Measurements from ENCODE around the gene POMT2. TPM values are rescaled to one million over a fixed set of nuclear protein-coding genes. Genes with fewer than 3 reads are reported as not detected.

Gene POMT2
- total RNA-seq, 2 donors from 2014 or later: 13.0 to 37.7 TPM

- no peak for DNase-seq
- intact Hi-C loops (cut with DNase I): no loop called here
- H3K9me3 ChIP-seq: no peaks in the 10 kb centered on the region
- H3K4me3 ChIP-seq: no peak overlapping the region
- peaks cover 15% of the 10 kb centered on the region for H3K27me3 ChIP-seq
- H3K27ac ChIP-seq: no peak overlapping the region
- no peak for TF ChIP-seq CTCF (IDR thresholded peaks at IDR 0.05)
- H3K9ac ChIP-seq (ENCODE audit: low read depth in 2 of 2, low read length in 2 of 2): no peak overlapping the region
- no peaks in the 10 kb centered on the region for H3K4me1 ChIP-seq
- H3K36me3 ChIP-seq: no peaks in the 10 kb centered on the region
Observed at GRCh38 chr14:77273796-77274195, 46.9 kb downstream of the POMT2 start.

- H3K9ac ChIP-seq (ENCODE audit: low read depth in 2 of 2, low read length in 2 of 2): no peak overlapping the region
- H3K9me3 ChIP-seq: no peaks in the 10 kb centered on the region
- no peaks in the 10 kb centered on the region for H3K36me3 ChIP-seq
- no peak overlapping the region for H3K4me3 ChIP-seq
- H3K27ac ChIP-seq: no peak overlapping the region
- peaks cover 15% of the 10 kb centered on the region for H3K27me3 ChIP-seq
- no peak for DNase-seq
- intact Hi-C loops (cut with DNase I): no loop called here
- H3K4me1 ChIP-seq: no peaks in the 10 kb centered on the region
- TF ChIP-seq CTCF (IDR thresholded peaks at IDR 0.05): no peak
Observed at GRCh38 chr14:77272261-77272660, 48.4 kb downstream of the POMT2 start.

GRCh38 chr14:77271113-77271710 lies 49.5 kb downstream of the POMT2 start, which contains the start of gene NGB:
Gene NGB, minus strand, starts transcription at chr14:77271206. Its CDS starts 269 bp downstream, at chr14:77270937.
- no peak within 1 kb of the TSS for H3K4me3 ChIP-seq
- H3K9ac ChIP-seq (ENCODE audit: low read depth in 2 of 2, low read length in 2 of 2): no peak within 1 kb of the TSS
- no peaks in the 10 kb centered on the region for H3K36me3 ChIP-seq
- no peaks in the 10 kb centered on the region for H3K9me3 ChIP-seq
- DNase-seq: no peak
- H3K27me3 ChIP-seq: peaks cover 15% of the 10 kb centered on the region
- TF ChIP-seq CTCF (IDR thresholded peaks at IDR 0.05): no peak
- intact Hi-C loops (cut with DNase I): no loop called here
- H3K4me1 ChIP-seq: no peaks in the 10 kb centered on the region
- H3K27ac ChIP-seq: no peak within 1 kb of the TSS

GRCh38 chr14:77270361-77271112 lies 50.1 kb downstream of the POMT2 start:
- DNase-seq: no peak
- peaks cover 15% of the 10 kb centered on the region for H3K27me3 ChIP-seq

More at GRCh38 chr14:77270361-77271112, 50.1 kb downstream of the POMT2 start:
- no peak overlapping the region for H3K9ac ChIP-seq (ENCODE audit: low read depth in 2 of 2, low read length in 2 of 2)
- no peak overlapping the region for H3K4me3 ChIP-seq
- no peaks in the 10 kb centered on the region for H3K9me3 ChIP-seq
- no peaks in the 10 kb centered on the region for H3K4me1 ChIP-seq
- H3K36me3 ChIP-seq: no peaks in the 10 kb centered on the region
- no peak overlapping the region for H3K27ac ChIP-seq
- no peak for TF ChIP-seq CTCF (IDR thresholded peaks at IDR 0.05)
- intact Hi-C loops (cut with DNase I): no loop called here

All from colonic mucosa (tissue), 4 donors.